ENCODE results near the gene NAA60.

- no peak for TF ChIP-seq POLR2AphosphoS5 (IDR thresholded peaks at IDR 0.05; ENCODE audit: low read depth, low read length)
- no peak for TF ChIP-seq CTCF (IDR thresholded peaks at IDR 0.05)
- TF ChIP-seq, protein P1, sequence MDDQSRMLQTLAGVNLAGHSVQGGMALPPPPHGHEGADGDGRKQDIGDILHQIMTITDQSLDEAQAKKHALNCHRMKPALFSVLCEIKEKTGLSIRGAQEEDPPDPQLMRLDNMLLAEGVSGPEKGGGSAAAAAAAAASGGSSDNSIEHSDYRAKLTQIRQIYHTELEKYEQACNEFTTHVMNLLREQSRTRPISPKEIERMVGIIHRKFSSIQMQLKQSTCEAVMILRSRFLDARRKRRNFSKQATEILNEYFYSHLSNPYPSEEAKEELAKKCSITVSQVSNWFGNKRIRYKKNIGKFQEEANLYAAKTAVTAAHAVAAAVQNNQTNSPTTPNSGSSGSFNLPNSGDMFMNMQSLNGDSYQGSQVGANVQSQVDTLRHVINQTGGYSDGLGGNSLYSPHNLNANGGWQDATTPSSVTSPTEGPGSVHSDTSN (IDR thresholded peaks at IDR 0.05): no peak
- no peak for TF ChIP-seq RFX5 (IDR thresholded peaks at IDR 0.05; ENCODE audit: low read length)
- TF ChIP-seq TCF12 (IDR thresholded peaks at IDR 0.05): no peak
- TF ChIP-seq EZH2phosphoT487 (IDR thresholded peaks at IDR 0.05; ENCODE audit: borderline replicate concordance, low read depth): no peak
- TF ChIP-seq NFIC (IDR thresholded peaks at IDR 0.05; ENCODE audit: borderline replicate concordance): no peak
- no peak for TF ChIP-seq ZBTB33 (IDR thresholded peaks at IDR 0.05; ENCODE audit: borderline replicate concordance, low read depth)
- no peak for TF ChIP-seq GABPA (IDR thresholded peaks at IDR 0.05; ENCODE audit: low read depth)
- no peak for TF ChIP-seq SIN3A (IDR thresholded peaks at IDR 0.05; ENCODE audit: borderline replicate concordance, low read depth, low read length)
- TF ChIP-seq RAD21 (IDR thresholded peaks at IDR 0.05; ENCODE audit: low read length): no peak
These were observed 32.3 kb downstream of the NAA60 start for GRCh38 chr16:3475604-3476375.
